Hepatocyte (in vitro differentiated cells): ENCODE measurements around the gene SMIM41. TPM values are rescaled to one million over a fixed set of nuclear protein-coding genes. Genes with fewer than 3 reads are reported as not detected.
A peak's percentile ranks its signal among the peaks of the same experiment; 100 is the strongest.

ENCODE experiments used
- DNase-seq: peaks from one replicate; pipeline ENCODE4 v3.0.0-alpha.2; 2016; ENCODE audit warnings: low spot score
- H2AFZ ChIP-seq: fragments of 200-600 bp; sonication (generic); 2 replicates; pipeline ENCODE4 v1.6.0; 2016; ENCODE audit warnings: antibody characterized with exemption, mild to moderate bottlenecking
- H3K27ac ChIP-seq: fragments of 200-600 bp; sonication (generic); 2 replicates; pipeline ENCODE4 v1.5.1; 2016; ENCODE audit warnings: mild to moderate bottlenecking
- H3K27me3 ChIP-seq: fragments of 200-600 bp; sonication (generic); 2 replicates; pipeline ENCODE4 v1.6.1; 2016
- H3K36me3 ChIP-seq: fragments of 200-600 bp; sonication (generic); replicated peaks from 2 replicates; pipeline ENCODE4 v1.5.1; 2016; ENCODE audit warnings: low read depth; ENCODE audit not compliant: insufficient read depth
- H3K4me1 ChIP-seq: fragments of 200-600 bp; sonication (generic); 2 replicates; pipeline ENCODE4 v1.5.1; 2016; ENCODE audit warnings: mild to moderate bottlenecking, moderate library complexity; ENCODE audit not compliant: insufficient read depth
- H3K4me2 ChIP-seq: fragments of 200-600 bp; sonication (generic); 2 replicates; pipeline ENCODE4 v1.6.0; 2016
- H3K4me3 ChIP-seq: fragments of 200-600 bp; sonication (generic); 2 replicates; pipeline ENCODE4 v1.5.1; 2016; ENCODE audit warnings: mild to moderate bottlenecking
- H3K79me2 ChIP-seq: fragments of 200-600 bp; sonication (generic); 2 replicates; pipeline ENCODE4 v1.6.0; 2017; ENCODE audit warnings: mild to moderate bottlenecking
- H3K9me2 ChIP-seq: fragments of 200-600 bp; sonication (generic); replicated peaks from 2 replicates; pipeline ENCODE4 v1.6.0; 2017; ENCODE audit warnings: mild to moderate bottlenecking; ENCODE audit not compliant: insufficient read depth
- H3K9me3 ChIP-seq: fragments of 200-600 bp; sonication (generic); 2 replicates; pipeline ENCODE4 v1.5.1; 2016; ENCODE audit warnings: low read depth, mild to moderate bottlenecking
- H4K20me1 ChIP-seq: fragments of 200-600 bp; sonication (generic); 2 replicates; pipeline ENCODE4 v1.6.0; 2016; ENCODE audit warnings: mild to moderate bottlenecking; ENCODE audit not compliant: insufficient read depth, poor library complexity, severe bottlenecking
- EZH2 ChIP-seq: fragments of 200-600 bp; sonication (generic); IDR thresholded peaks from 2 replicates; pipeline ENCODE4 v1.6.1; 2016; ENCODE audit warnings: antibody characterized with exemption, mild to moderate bottlenecking, borderline replicate concordance
- EZH2phosphoT487 ChIP-seq: fragments of 200-600 bp; sonication (generic); IDR thresholded peaks from one replicate; pipeline ENCODE4 v1.6.1; 2018; ENCODE audit warnings: antibody characterized with exemption, mild to moderate bottlenecking, low read depth, moderate library complexity; ENCODE audit not compliant: unreplicated experiment, severe bottlenecking
- WGBS: methylation state at CpG from one replicate; pipeline ENCODE4 v1.1.6; 2016; ENCODE audit warnings: low lambda C conversion rate; ENCODE audit errors: missing lambda C conversion rate; 5-methylcytosine and 5-hydroxymethylcytosine counted together
- polyA plus RNA-seq: library from polyadenylated mRNA; unstranded; fragments of >200 nt; fragmentation: Nextera tagmentation; extraction: Ambion mirVana; gene quantifications from 2 replicates; pipeline ENCODE4 v1.2.1, GENCODE V29; 2016
- total RNA-seq: library from RNA; depleted of rRNA; stranded (reverse); fragments of >200 nt; gene quantifications from 2 replicates; pipeline ENCODE4 v1.2.3, GENCODE V29; 2014
- TF ChIP-seq, protein P1 (sequence below): fragments of 200-600 bp; sonication (generic); IDR thresholded peaks from 2 replicates; pipeline ENCODE4 v1.5.1; 2016; ENCODE audit warnings: antibody characterized with exemption, mild to moderate bottlenecking; ENCODE audit not compliant: poor library complexity

Gene SMIM41
- total RNA-seq (not detected in 2 replicates), polyA plus RNA-seq (0.15 TPM in 1 of 2 replicates, not detected in the other)

- no peak within 1 kb of the TSS for H3K4me2 ChIP-seq
- peaks cover 12% of the 10 kb centered on the region for H3K4me1 ChIP-seq
- no peaks in the 10 kb centered on the region for H3K9me2 ChIP-seq
- no peaks in the 10 kb centered on the region for H3K36me3 ChIP-seq
- no peak within 1 kb of the TSS for H2AFZ ChIP-seq
- no peaks in the 10 kb centered on the region for H3K27me3 ChIP-seq
- H4K20me1 ChIP-seq, result peaks cover 5% of the 10 kb centered on the region
- TF ChIP-seq EZH2, result no peak
- TF ChIP-seq, protein P1, sequence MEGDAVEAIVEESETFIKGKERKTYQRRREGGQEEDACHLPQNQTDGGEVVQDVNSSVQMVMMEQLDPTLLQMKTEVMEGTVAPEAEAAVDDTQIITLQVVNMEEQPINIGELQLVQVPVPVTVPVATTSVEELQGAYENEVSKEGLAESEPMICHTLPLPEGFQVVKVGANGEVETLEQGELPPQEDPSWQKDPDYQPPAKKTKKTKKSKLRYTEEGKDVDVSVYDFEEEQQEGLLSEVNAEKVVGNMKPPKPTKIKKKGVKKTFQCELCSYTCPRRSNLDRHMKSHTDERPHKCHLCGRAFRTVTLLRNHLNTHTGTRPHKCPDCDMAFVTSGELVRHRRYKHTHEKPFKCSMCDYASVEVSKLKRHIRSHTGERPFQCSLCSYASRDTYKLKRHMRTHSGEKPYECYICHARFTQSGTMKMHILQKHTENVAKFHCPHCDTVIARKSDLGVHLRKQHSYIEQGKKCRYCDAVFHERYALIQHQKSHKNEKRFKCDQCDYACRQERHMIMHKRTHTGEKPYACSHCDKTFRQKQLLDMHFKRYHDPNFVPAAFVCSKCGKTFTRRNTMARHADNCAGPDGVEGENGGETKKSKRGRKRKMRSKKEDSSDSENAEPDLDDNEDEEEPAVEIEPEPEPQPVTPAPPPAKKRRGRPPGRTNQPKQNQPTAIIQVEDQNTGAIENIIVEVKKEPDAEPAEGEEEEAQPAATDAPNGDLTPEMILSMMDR, result no peak
- TF ChIP-seq EZH2phosphoT487, result no peak
- H3K4me3 ChIP-seq, result no peak within 1 kb of the TSS
- H3K9me3 ChIP-seq, result no peaks in the 10 kb centered on the region
- H3K27ac ChIP-seq, result no peak within 1 kb of the TSS
- peaks cover 8% of the 10 kb centered on the region for H3K79me2 ChIP-seq
- 98% methylated on average over 72 of the region's 87 CpGs for WGBS
- no peak for DNase-seq
These were observed at the start of gene SMIM41 for GRCh38 chr12:52079576-52080402. TSS of gene SMIM41 (plus strand) at chr12:52079704. CDS start at chr12:52079780, 76 bp downstream.

- peak overlapping the region; percentile 74 for H3K4me2 ChIP-seq
- peak; percentile 77 for DNase-seq
- TF ChIP-seq EZH2 (no peak), EZH2phosphoT487 (no peak)
- TF ChIP-seq, protein P1, result no peak
- no peaks in the 10 kb centered on the region for H3K9me3 ChIP-seq
- no peak overlapping the region for H3K4me3 ChIP-seq
- 15% methylated on average over 5 of the region's 5 CpGs for WGBS
- H3K36me3 ChIP-seq, result no peaks in the 10 kb centered on the region
- H3K4me1 ChIP-seq, result peaks cover 10% of the 10 kb centered on the region
- H3K27me3 ChIP-seq, result peaks cover 4% of the 10 kb centered on the region
- no peaks in the 10 kb centered on the region for H3K79me2 ChIP-seq
- peak overlapping the region; percentile 93 for H3K27ac ChIP-seq
- H2AFZ ChIP-seq, result peak overlapping the region; percentile 19
- no peaks in the 10 kb centered on the region for H4K20me1 ChIP-seq
- H3K9me2 ChIP-seq, result no peaks in the 10 kb centered on the region
These were observed 47.1 kb upstream of the SMIM41 start for GRCh38 chr12:52032446-52032803.

- H3K9me3 ChIP-seq, result no peaks in the 10 kb centered on the region
- TF ChIP-seq EZH2phosphoT487 (no peak), EZH2 (no peak)
- TF ChIP-seq, protein P1, result no peak
- no peaks in the 10 kb centered on the region for H4K20me1 ChIP-seq
- no peaks in the 10 kb centered on the region for H3K79me2 ChIP-seq
- peak; percentile 98 for DNase-seq
- no peaks in the 10 kb centered on the region for H3K9me2 ChIP-seq
- peak overlapping the region; percentile 93 for H3K27ac ChIP-seq
- peak overlapping the region; percentile 34 for H2AFZ ChIP-seq
- H3K4me2 ChIP-seq, result peak overlapping the region; percentile 77
- H3K27me3 ChIP-seq, result peaks cover 4% of the 10 kb centered on the region
- H3K4me3 ChIP-seq, result no peak overlapping the region
- no peaks in the 10 kb centered on the region for H3K36me3 ChIP-seq
- WGBS, result 2% methylated on average over 38 of the region's 48 CpGs
- H3K4me1 ChIP-seq, result peaks cover 10% of the 10 kb centered on the region
These were observed 46.6 kb upstream of the SMIM41 start for GRCh38 chr12:52032804-52033445.
